SK-N-SH (cell line): ENCODE measurements around the gene ACE. TPM values are rescaled to one million over a fixed set of nuclear protein-coding genes. Genes with fewer than 3 reads are reported as not detected.

Source experiments
- CTCF ChIP-seq: fragments of 200-600 bp; sonication (generic); IDR thresholded peaks from 2 replicates; pipeline ENCODE4 v1.6.1; 2017; ENCODE audit warnings: antibody characterized with exemption, mild to moderate bottlenecking, moderate library complexity
- RCOR1 ChIP-seq: fragments of 150-350 bp; IDR thresholded peaks from 2 replicates; pipeline ENCODE4 v1.6.1; 2017; ENCODE audit warnings: antibody characterized with exemption, low read length
- REST ChIP-seq: IDR thresholded peaks from 2 replicates; pipeline ENCODE4 v1.6.1; 2012; ENCODE audit warnings: mild to moderate bottlenecking, low read depth, low read length, moderate library complexity
- polyA plus RNA-seq, 3 experiments: library from polyadenylated mRNA; depleted of rRNA; stranded (reverse); fragments of >200 nt; gene quantifications; 2 replicates each; pipeline ENCODE4 v1.2.3, GENCODE V29; 2012

ACE gene
- polyA plus RNA-seq, 1 of the 3 experiments (the other 2 are of a cell fraction) = 12.1 TPM

- TF ChIP-seq REST = no peak
- no peak for TF ChIP-seq RCOR1
- no peak for TF ChIP-seq CTCF
These were observed 70.2 kb downstream of the ACE start (continued) for GRCh38 chr17:63547083-63547523.

Other genes with a start within 250 kb of the ACE start
- 28.3 and 38.6 TPM in 2 replicates for gene CYB561, start 30.8 kb upstream of the ACE start, polyA plus RNA-seq (2012; rRNA removed)
- gene KCNH6, start 46.3 kb downstream of the ACE start, polyA plus RNA-seq (2012; rRNA removed) = 0.15 and 0.18 TPM in 2 replicates
- gene DCAF7, start 73.4 kb downstream of the ACE start, polyA plus RNA-seq (2012; rRNA removed) = 54.6 and 63.5 TPM in 2 replicates
- 32.7 and 37.9 TPM in 2 replicates for gene TACO1, start 123.8 kb downstream of the ACE start, polyA plus RNA-seq (2012; rRNA removed)
- 25.3 and 26.5 TPM in 2 replicates for gene MAP3K3, start 145.4 kb downstream of the ACE start, polyA plus RNA-seq (2012; rRNA removed)
- 75.1 and 78.0 TPM in 2 replicates for gene LIMD2, start 223.1 kb downstream of the ACE start, polyA plus RNA-seq (2012; rRNA removed)